BLaER1 treated with 17β-estradiol and CSF1 and Interleukin-3, amounts not matched to agents 10 nM and 100 nM (cell line): ENCODE data around the gene NOLC1.

ENCODE experiments used
- H3K27ac ChIP-seq, 11 experiments: shearing (Covaris generic); formaldehyde crosslinking; 2 replicates each; pipeline ENCODE4 v1.8.1; 2022
- H3K27me3 ChIP-seq, 11 experiments: shearing (Covaris generic); formaldehyde crosslinking; 2 replicates each; pipeline ENCODE4 v1.8.1; 2022
- H3K36me3 ChIP-seq, 11 experiments: shearing (Covaris generic); formaldehyde crosslinking; 2 replicates each; pipeline ENCODE4 v1.8.1; 2022
- H3K4me1 ChIP-seq, 10 experiments: shearing (Covaris generic); formaldehyde crosslinking; 2 replicates each; pipeline ENCODE4 v1.8.1; 2022
- H3K4me2 ChIP-seq, 11 experiments: shearing (Covaris generic); formaldehyde crosslinking; 2 replicates each; pipeline ENCODE4 v1.8.1; 2022
- H3K4me3 ChIP-seq, 10 experiments: shearing (Covaris generic); formaldehyde crosslinking; 2 replicates each; pipeline ENCODE4 v1.8.1; 2022
- H3K9ac ChIP-seq, 11 experiments: shearing (Covaris generic); formaldehyde crosslinking; 2 replicates each; pipeline ENCODE4 v1.8.1; 2022
- H3K9me3 ChIP-seq, 11 experiments: shearing (Covaris generic); formaldehyde crosslinking; replicated peaks in 1 of 11; 2 replicates each; pipeline ENCODE4 v1.8.1; 2022
- H4K20me1 ChIP-seq, 11 experiments: shearing (Covaris generic); formaldehyde crosslinking; 2 replicates each; pipeline ENCODE4 v1.8.1; 2022
- Cebpa-rat ChIP-seq, 11 experiments: shearing (Covaris generic); IDR thresholded peaks; 2 replicates each; pipeline ENCODE4 v1.8.1; 2022

Gene NOLC1

DNA sequence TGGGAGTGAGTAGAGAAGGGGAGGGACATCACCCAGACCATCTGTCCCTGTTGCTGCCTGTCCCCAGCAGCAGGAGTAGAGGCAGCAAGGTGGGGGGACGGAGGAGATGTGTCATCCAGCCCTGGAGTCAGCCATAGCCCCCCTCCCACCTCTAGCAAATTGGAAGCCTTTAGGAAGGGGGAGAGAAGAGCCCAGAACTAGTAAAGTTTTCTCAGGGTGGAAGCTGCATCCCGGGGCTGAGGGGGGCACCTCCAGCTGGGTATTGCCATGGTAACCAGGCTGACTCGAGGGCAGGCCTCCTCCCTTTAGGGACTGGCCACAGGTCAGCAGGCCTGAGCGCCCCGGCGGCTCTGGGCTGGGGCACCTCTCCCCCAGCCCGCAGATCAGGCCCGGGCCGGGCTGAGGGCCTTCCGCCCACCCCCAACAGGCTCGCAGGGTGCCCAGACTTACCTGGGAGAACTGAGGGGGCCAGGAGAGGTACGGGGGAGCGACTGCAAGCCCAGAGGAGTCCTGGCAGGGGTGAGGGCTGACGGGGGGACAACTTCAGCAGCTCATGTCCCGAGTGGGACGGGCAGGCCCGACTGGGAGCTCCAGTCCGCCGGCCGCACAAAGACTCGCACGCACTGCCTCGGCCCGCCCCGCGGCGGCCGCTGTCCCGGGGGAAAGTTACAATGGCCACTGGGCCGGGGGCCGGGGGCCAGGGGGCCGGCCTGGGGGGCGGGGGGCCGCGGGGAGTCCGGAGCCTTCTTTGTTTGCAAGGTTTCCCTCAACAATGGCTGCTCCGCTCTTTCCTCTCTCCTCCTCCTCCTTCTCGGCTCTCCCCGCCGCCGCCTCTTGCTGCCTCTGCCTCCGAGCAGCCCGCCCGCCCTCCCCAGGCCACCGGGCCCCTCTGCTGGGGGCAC lies 38.0 kb upstream of the NOLC1 start:
- H3K36me3 ChIP-seq, result peaks cover 26 to 35% (median 29%) of the 10 kb centered on the region in 11 experiments
- TF ChIP-seq Cebpa-rat (IDR thresholded peaks at IDR 0.05), result no peak
- H3K27ac ChIP-seq, result peak overlapping the region; percentile 79 to 98 (median 92)
- no peaks in the 10 kb centered on the region for H3K27me3 ChIP-seq
- peak overlapping the region; percentile 88 to 99 (median 96) for H3K9ac ChIP-seq
- peak overlapping the region; percentile 86 to 95 (median 90) for H3K4me3 ChIP-seq
- peaks cover 62 to 75% (median 67%) of the 10 kb centered on the region in 10 experiments for H3K4me1 ChIP-seq
- no peaks in the 10 kb centered on the region for H3K9me3 ChIP-seq
- peak overlapping the region; percentile 91 to 100 (median 97) for H3K4me2 ChIP-seq
- peaks cover 49 to 88% (median 51%) of the 10 kb centered on the region in 11 experiments for H4K20me1 ChIP-seq

DNA sequence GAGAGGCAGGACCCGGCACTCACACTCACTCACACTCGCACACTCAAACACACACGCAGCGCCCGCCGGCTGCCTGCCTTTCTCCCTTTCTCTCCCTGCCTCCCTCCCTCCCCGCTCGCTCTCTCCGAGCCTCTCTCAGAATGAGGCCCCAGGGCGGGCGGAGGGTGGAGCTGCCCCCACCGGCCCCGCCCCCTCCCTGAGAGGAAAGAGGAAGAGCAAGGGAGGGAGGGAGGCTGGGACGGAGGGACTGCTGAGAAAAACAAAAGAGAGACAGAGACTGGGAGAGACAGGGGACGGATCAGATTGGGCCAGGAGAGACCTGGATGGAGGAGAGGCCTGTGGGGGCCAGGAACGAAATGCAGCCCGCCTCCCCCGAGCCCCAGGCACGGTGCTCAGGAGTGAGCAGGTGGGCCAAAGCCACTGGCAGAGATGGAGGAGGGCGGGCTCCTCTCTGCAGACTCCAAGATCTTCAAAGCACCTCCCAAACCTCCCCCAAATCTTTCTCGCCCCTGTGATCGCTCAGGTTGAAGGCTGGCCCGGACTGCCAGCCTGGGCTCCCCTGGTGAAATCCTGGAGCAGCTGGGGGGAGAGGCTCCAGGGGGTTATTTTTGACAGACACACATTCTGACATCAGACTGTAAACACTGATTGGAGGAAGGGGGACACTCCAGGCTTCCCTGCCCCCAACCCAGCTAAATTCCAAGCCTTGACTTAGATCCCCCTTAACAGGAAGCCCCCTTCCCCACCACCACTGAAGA lies 37.1 kb upstream of the NOLC1 start:
- Histone ChIP-seq H3K4me3 (peak overlapping the region; percentile 86 to 95 (median 90)), H3K9me3 (no peaks in the 10 kb centered on the region), H3K27me3 (no peaks in the 10 kb centered on the region), H3K4me1 (peaks cover 65 to 75% (median 69%) of the 10 kb centered on the region in 10 experiments), H3K4me2 (peak overlapping the region; percentile 95 to 100 (median 97)), H3K27ac (peak overlapping the region; percentile 59 to 98 (median 92)), H4K20me1 (peaks cover 42 to 81% (median 43%) of the 10 kb centered on the region in 11 experiments), H3K36me3 (peaks cover 18 to 27% (median 21%) of the 10 kb centered on the region in 11 experiments), H3K9ac (peak overlapping the region; percentile 83 to 99 (median 96))
- TF ChIP-seq Cebpa-rat (IDR thresholded peaks at IDR 0.05), result no peak

DNA sequence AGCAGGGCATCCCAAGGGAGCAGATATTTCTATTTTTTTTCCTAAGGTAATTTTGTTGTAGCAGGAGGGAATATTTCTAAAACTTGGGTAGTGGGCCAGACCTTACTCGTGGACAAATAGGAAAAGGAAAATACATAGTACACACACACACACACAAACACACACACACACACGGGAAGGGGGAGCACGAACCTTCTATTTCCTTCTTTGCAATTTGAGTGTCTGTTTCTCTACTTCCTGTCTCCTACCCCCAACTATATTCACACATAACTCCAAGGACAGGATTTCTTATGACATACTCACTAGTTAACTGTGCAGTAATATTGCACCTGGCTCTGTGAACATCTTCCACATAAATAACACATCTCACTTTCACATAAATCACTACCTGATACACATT lies 36.4 kb upstream of the NOLC1 start:
- H3K36me3 ChIP-seq, result peaks cover 10 to 19% (median 13%) of the 10 kb centered on the region in 11 experiments
- H3K27me3 ChIP-seq, result no peaks in the 10 kb centered on the region
- H3K4me2 ChIP-seq, result peak overlapping the region; percentile 95 to 100 (median 97)
- H3K27ac ChIP-seq, result peak overlapping the region; percentile 59 to 98 (median 92)
- TF ChIP-seq Cebpa-rat (IDR thresholded peaks at IDR 0.05), result no peak
- H3K9ac ChIP-seq, result peak overlapping the region; percentile 83 to 99 (median 96)
- H3K4me3 ChIP-seq, result peak overlapping the region; percentile 86 to 95 (median 90)
- peaks cover 65 to 75% (median 69%) of the 10 kb centered on the region in 10 experiments for H3K4me1 ChIP-seq
- no peaks in the 10 kb centered on the region for H3K9me3 ChIP-seq
- H4K20me1 ChIP-seq, result peaks cover 35 to 73% (median 36%) of the 10 kb centered on the region in 11 experiments

DNA sequence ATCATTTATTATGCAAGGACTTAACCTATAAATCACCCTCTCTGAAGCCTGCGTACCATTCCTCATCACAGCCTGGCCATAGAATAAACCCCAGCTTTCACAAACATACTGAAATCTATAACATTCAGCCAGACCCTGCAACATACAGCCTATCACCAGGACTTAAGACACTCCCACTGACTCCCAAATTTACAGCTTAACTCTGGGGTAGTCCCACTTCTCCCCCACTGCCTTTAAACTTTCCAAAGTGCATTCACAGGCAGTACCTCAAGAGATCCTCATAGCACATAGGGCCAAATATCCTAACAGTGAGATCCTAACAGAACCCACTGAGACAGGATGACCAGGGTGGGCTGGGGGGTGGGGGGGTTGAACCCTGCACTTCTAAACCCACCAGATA lies 35.5 kb upstream of the NOLC1 start:
- H3K4me2 ChIP-seq, result peak overlapping the region; percentile 95 to 100 (median 97)
- peak overlapping the region; percentile 90 to 99 (median 96); a peak in 19 of 22 replicates for H3K9ac ChIP-seq
- TF ChIP-seq Cebpa-rat (IDR thresholded peaks at IDR 0.05), result no peak

DNA sequence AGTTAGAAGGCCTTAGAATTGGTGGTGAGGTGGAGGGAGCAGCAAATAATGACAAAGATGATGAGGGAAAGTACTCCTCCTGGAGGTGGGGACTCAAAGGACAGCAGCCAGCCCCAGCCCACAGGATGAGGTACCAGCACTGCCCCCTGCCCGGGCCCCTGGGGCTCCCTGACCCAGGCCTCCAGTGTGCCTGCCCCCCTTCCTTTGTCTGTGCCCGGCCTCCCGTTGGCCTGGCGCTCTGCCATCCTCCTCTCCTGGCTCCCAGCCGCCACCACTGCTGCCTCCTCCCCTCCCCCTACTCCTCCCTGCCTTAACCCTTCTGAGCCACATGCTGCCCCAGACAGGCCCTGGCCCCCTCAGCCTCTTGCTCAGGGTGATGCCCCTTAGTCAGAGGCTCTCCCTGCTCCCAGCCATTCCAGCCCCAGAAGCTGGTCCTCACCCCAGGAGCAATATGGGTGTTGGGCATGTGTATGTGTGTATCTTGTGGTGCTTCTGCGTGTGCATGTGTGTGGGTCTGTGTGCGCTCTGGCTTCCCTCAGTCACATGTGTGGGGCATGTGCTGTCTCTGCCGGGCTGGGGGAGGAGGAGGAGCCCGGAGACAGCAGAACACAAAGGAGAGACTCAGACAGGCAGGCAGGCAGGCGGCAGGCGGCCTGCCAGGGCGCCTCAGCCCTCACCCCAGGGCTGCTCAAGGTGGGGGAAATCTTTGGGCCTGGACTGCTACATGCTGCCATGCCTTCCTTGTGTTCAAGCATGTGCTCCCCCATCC lies 34.6 kb upstream of the NOLC1 start:
- H3K4me2 ChIP-seq, result peak overlapping the region; percentile 95 to 100 (median 97)
- TF ChIP-seq Cebpa-rat (IDR thresholded peaks at IDR 0.05), result no peak
- peak overlapping the region; percentile 90 to 99 (median 96) for H3K9ac ChIP-seq
- H3K9me3 ChIP-seq, result no peaks in the 10 kb centered on the region
- peak overlapping the region; percentile 82 to 97 (median 92) for H3K4me3 ChIP-seq
- H3K4me1 ChIP-seq, result peaks cover 67 to 81% (median 75%) of the 10 kb centered on the region in 10 experiments
- H4K20me1 ChIP-seq, result peaks cover 17 to 55% (median 18%) of the 10 kb centered on the region in 11 experiments
- peak overlapping the region; percentile 86 to 98 (median 92); a peak in 21 of 22 replicates for H3K27ac ChIP-seq
- H3K36me3 ChIP-seq, result peaks cover 0 to 1% (median 0%) of the 10 kb centered on the region in 11 experiments; a peak in 1 of 22 replicates
- H3K27me3 ChIP-seq, result no peaks in the 10 kb centered on the region

More for the DNA sequence above, 35.5 kb upstream of the NOLC1 start:
- Histone ChIP-seq H3K36me3 (peaks cover 2 to 10% (median 4%) of the 10 kb centered on the region in 11 experiments), H3K9me3 (no peaks in the 10 kb centered on the region), H4K20me1 (peaks cover 27 to 65% (median 27%) of the 10 kb centered on the region in 11 experiments), H3K27me3 (no peaks in the 10 kb centered on the region), H3K27ac (peak overlapping the region; percentile 86 to 98 (median 92); a peak in 17 of 22 replicates), H3K4me1 (peaks cover 70 to 81% (median 74%) of the 10 kb centered on the region in 10 experiments), H3K4me3 (peak overlapping the region in 8 of 10 experiments; percentile 82 to 97 (median 90); a peak in 9 of 20 replicates)

DNA sequence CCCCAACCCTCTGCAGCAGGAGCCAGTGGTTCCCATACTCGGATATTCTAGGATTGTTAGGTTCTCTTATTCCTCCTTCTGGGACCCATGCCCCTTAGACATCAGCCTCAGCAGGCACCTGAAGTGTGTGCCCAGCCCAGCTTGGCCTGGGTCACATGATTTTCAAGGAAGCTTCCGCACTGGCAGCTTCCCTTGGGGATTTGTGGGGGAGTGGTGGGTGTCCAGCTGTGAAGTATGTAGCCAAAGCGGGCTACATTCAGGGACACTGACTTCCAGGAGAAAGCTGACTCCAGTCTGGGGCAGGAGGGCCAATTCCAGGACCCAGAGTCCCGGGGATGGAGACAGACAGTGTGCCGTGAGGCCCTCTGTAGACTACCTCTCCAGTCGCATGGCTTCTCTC lies 33.3 kb upstream of the NOLC1 start:
- H3K4me1 ChIP-seq, result peaks cover 54 to 81% (median 72%) of the 10 kb centered on the region in 10 experiments
- H3K9me3 ChIP-seq, result no peaks in the 10 kb centered on the region
- peak overlapping the region; percentile 82 to 97 (median 92) for H3K4me3 ChIP-seq
- H3K27ac ChIP-seq, result peak overlapping the region; percentile 86 to 98 (median 92)
- H3K27me3 ChIP-seq, result no peaks in the 10 kb centered on the region
- H3K36me3 ChIP-seq, result no peaks in the 10 kb centered on the region
- peak overlapping the region; percentile 90 to 99 (median 96) for H3K9ac ChIP-seq
- no peak for TF ChIP-seq Cebpa-rat (IDR thresholded peaks at IDR 0.05)
- peak overlapping the region; percentile 95 to 100 (median 97) for H3K4me2 ChIP-seq
- peaks cover 4 to 43% (median 5%) of the 10 kb centered on the region in 11 experiments; a peak in 20 of 22 replicates for H4K20me1 ChIP-seq

DNA sequence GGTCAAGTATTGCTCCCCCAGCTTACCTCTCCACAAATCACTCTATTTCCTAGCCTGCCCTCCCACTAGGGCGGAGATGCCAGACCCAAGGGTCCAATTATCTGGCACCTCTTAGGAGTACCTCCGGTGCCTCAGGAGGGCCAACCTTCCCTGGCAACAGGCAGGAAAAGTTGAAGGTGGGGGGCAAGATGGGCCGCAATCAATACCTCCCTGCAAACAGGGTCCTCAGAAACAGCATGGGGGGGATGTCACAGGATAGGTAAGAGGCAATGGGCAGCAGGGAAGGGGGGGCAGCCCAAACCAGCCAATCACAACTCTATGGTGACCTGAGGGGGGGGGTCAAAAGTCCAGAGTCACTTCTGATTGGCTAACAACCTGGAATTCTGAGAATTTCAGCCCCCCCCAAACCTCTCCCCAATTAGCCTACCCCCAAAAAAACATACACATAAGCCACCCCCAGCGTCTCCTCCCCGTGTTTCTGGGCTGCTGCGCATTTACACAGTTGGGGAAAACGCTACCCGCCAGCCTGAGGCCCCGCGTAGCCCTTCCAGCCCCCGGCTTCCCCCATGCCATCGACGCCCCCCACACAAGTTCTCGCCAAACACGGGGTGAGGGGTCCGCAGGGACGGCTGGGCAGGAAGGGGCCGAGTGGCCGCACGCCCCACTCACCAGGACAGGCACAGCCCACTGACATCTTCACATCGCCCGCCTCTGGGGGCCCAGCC lies 32.6 kb upstream of the NOLC1 start:
- no peaks in the 10 kb centered on the region for H3K36me3 ChIP-seq
- H3K27me3 ChIP-seq, result no peaks in the 10 kb centered on the region
- peaks cover 0 to 38% (median 0%) of the 10 kb centered on the region in 11 experiments; a peak in 5 of 22 replicates for H4K20me1 ChIP-seq
- H3K4me2 ChIP-seq, result peak overlapping the region; percentile 95 to 100 (median 97)
- H3K4me1 ChIP-seq, result peaks cover 52 to 78% (median 72%) of the 10 kb centered on the region in 10 experiments
- no peak for TF ChIP-seq Cebpa-rat (IDR thresholded peaks at IDR 0.05)
- peak overlapping the region; percentile 82 to 97 (median 92) for H3K4me3 ChIP-seq
- peak overlapping the region; percentile 90 to 99 (median 96) for H3K9ac ChIP-seq
- H3K27ac ChIP-seq, result peak overlapping the region; percentile 86 to 98 (median 92)
- H3K9me3 ChIP-seq, result no peaks in the 10 kb centered on the region
